AG20443 (cell line): ENCODE results near the gene DAPK2.
"Not testable (repeated sequence)": the region's sequence is repeated elsewhere in the genome, so short reads cannot be mapped to it uniquely, and the experiment has no call there.

Source experiments
- DNase-seq: peaks from one replicate; pipeline ENCODE4 v3.0.0; 2012; ENCODE audit warnings: low spot score, mixed read lengths

The DAPK2 gene

GRCh38 chr15:63972801-63973200 is 73.5 kb downstream of the DAPK2 start:
- DNase-seq: no peak

- no peak for DNase-seq
Measured at GRCh38 chr15:63971904-63972303, 74.4 kb downstream of the DAPK2 start.

GRCh38 chr15:63971427-63971805 is 74.9 kb downstream of the DAPK2 start:
- DNase-seq: no peak

GRCh38 chr15:63970621-63971426 is 75.5 kb downstream of the DAPK2 start:
- DNase-seq: peak; percentile 16

- DNase-seq: peak; percentile 6
Measured at GRCh38 chr15:63969652-63970421, 76.4 kb downstream of the DAPK2 start.

- DNase-seq: peak; percentile 1
Measured at GRCh38 chr15:63968700-63969099, 77.6 kb downstream of the DAPK2 start.

GRCh38 chr15:63968122-63968524 is 78.2 kb downstream of the DAPK2 start:
- DNase-seq: peak; percentile 2

GRCh38 chr15:63967616-63968015 is 78.7 kb downstream of the DAPK2 start:
- no peak for DNase-seq

GRCh38 chr15:63962947-63963721 is 83.2 kb downstream of the DAPK2 start:
- not testable (repeated sequence) for DNase-seq

GRCh38 chr15:63953524-63953923 is 92.8 kb downstream of the DAPK2 start:
- DNase-seq: no peak

GRCh38 chr15:63950911-63951481 is 95.3 kb downstream of the DAPK2 start:
- peak; percentile 78 for DNase-seq

- DNase-seq: no peak
Measured at GRCh38 chr15:63948971-63949370, 97.3 kb downstream of the DAPK2 start.

GRCh38 chr15:63948436-63948835 is 97.8 kb downstream of the DAPK2 start:
- DNase-seq: no peak

- DNase-seq: no peak
Measured at GRCh38 chr15:63947228-63947627, 99.1 kb downstream of the DAPK2 start.

GRCh38 chr15:63946524-63947065 is 99.7 kb downstream of the DAPK2 start:
- no peak for DNase-seq

GRCh38 chr15:63945838-63946298 is 100.4 kb downstream of the DAPK2 start:
- DNase-seq: no peak

GRCh38 chr15:63945007-63945788 is 101.1 kb downstream of the DAPK2 start:
- DNase-seq: peak; percentile 85

GRCh38 chr15:63944681-63944955 is 101.7 kb downstream of the DAPK2 start:
- no peak for DNase-seq

- no peak for DNase-seq
Measured at GRCh38 chr15:63943829-63944680, 102.2 kb downstream of the DAPK2 start.
